Chondrocyte (in vitro differentiated cells): Measurements from ENCODE around the gene GMPR. TPM values are rescaled to one million over a fixed set of nuclear protein-coding genes. Genes with fewer than 3 reads are reported as not detected.
A peak's percentile ranks its signal among the peaks of the same experiment; 100 is the strongest.

ENCODE experiments used
- DNase-seq: peaks from one replicate; pipeline ENCODE4 v3.0.0; 2021; ENCODE audit warnings: mixed read lengths, low spot score
- H3K27ac Mint-ChIP-seq: one replicate; pipeline ENCODE4 v1.8.0; 2021; ENCODE audit warnings: mild to moderate bottlenecking, moderate library complexity, mixed read lengths; ENCODE audit not compliant: unreplicated experiment
- H3K27me3 Mint-ChIP-seq: 2 replicates; pipeline ENCODE4 v1.8.0; 2021; ENCODE audit warnings: low read depth, mixed read lengths
- H3K36me3 Mint-ChIP-seq: 2 replicates; pipeline ENCODE4 v1.8.0; 2021; ENCODE audit warnings: low read depth, mixed read lengths
- H3K4me1 Mint-ChIP-seq: 2 replicates; pipeline ENCODE4 v1.8.0; 2021; ENCODE audit warnings: low read depth, mild to moderate bottlenecking, mixed read lengths
- H3K4me3 Mint-ChIP-seq: one replicate; pipeline ENCODE4 v1.8.0; 2021; ENCODE audit warnings: mild to moderate bottlenecking, moderate library complexity, mixed read lengths; ENCODE audit not compliant: unreplicated experiment
- H3K9me3 Mint-ChIP-seq: 2 replicates; pipeline ENCODE4 v1.8.0; 2021; ENCODE audit warnings: low read depth, mixed read lengths
- total RNA-seq: library from RNA; stranded (reverse); gene quantifications from 3 replicates; pipeline ENCODE4 v1.2.1, GENCODE V29; 2021
- TF ChIP-seq, protein P1 (sequence below): fragments of 200-600 bp; sonication (generic); IDR thresholded peaks from 2 replicates; pipeline ENCODE4 v1.5.0; 2021; ENCODE audit warnings: antibody characterized with exemption, mild to moderate bottlenecking, moderate library complexity

The GMPR gene
- total RNA-seq, 1 donor from 2014 or later: 9.7 TPM

DNA sequence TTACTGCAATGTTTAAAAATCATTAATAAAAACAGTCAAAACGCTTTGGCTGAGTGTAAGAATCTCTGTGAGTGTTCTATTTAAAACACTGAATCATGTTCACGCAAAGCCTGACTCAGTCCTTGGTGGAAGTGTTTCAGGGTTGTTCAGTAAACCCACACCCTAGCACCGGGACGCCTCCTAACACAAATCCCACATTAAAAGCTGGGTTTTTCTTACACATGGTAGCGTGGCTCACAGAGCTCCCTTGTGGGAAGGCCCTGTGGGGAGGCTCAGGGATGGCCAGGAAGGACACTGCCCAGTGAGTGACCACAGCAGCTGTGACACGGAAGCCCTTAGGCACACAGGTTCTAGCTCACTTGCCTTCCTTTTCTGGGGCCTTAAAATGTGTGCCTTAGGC lies 80.2 kb downstream of the GMPR start:
- no peaks in the 10 kb centered on the region for H3K9me3 Mint-ChIP-seq
- no peak overlapping the region for H3K4me3 Mint-ChIP-seq
- peaks cover 65% of the 10 kb centered on the region for H3K4me1 Mint-ChIP-seq
- TF ChIP-seq, protein P1, sequence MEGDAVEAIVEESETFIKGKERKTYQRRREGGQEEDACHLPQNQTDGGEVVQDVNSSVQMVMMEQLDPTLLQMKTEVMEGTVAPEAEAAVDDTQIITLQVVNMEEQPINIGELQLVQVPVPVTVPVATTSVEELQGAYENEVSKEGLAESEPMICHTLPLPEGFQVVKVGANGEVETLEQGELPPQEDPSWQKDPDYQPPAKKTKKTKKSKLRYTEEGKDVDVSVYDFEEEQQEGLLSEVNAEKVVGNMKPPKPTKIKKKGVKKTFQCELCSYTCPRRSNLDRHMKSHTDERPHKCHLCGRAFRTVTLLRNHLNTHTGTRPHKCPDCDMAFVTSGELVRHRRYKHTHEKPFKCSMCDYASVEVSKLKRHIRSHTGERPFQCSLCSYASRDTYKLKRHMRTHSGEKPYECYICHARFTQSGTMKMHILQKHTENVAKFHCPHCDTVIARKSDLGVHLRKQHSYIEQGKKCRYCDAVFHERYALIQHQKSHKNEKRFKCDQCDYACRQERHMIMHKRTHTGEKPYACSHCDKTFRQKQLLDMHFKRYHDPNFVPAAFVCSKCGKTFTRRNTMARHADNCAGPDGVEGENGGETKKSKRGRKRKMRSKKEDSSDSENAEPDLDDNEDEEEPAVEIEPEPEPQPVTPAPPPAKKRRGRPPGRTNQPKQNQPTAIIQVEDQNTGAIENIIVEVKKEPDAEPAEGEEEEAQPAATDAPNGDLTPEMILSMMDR: no peak
- no peaks in the 10 kb centered on the region for H3K27me3 Mint-ChIP-seq
- peak overlapping the region; percentile 96 for H3K27ac Mint-ChIP-seq
- no peak for DNase-seq
- H3K36me3 Mint-ChIP-seq: peaks cover 5% of the 10 kb centered on the region

DNA sequence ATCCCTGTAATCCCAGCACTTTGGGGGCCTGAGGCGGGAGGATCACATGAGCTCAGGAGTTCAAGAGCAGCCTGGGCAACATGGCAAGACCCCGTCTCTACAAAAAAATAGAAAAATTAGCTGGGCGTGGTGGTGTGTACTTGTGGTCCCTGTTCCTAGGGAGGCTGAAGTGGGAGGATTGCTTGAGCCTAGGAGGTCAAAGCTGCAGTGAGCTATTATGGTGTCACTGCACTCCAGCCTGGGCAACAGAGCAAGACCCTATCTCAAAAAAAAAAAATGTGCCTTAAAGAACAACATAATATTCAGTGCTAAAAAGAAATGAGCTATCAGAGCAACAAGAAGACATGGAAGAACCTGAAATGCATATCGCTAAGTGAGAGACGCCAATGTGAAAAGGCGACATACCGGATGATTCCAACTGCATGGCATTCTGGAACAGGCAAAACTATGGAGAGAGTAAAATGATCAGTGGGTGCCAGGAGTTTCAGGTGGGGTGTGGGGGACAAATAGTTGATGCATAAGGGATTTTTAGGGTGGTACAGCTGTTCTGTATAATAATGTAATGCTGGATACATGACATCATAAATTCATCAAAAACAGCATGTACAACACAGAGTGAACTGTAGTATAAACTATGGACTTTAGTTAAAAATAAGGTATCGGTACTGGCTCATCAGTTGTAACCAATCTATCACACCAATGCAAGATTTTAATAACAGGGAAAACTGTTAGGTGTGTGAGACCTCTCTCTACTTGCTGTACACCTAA lies 80.8 kb downstream of the GMPR start:
- no peaks in the 10 kb centered on the region for H3K9me3 Mint-ChIP-seq
- TF ChIP-seq, protein P1: no peak
- H3K36me3 Mint-ChIP-seq: peaks cover 5% of the 10 kb centered on the region
- no peak overlapping the region for H3K4me3 Mint-ChIP-seq
- no peak for DNase-seq
- H3K4me1 Mint-ChIP-seq: peaks cover 66% of the 10 kb centered on the region
- no peaks in the 10 kb centered on the region for H3K27me3 Mint-ChIP-seq
- peak overlapping the region; percentile 96 for H3K27ac Mint-ChIP-seq

DNA sequence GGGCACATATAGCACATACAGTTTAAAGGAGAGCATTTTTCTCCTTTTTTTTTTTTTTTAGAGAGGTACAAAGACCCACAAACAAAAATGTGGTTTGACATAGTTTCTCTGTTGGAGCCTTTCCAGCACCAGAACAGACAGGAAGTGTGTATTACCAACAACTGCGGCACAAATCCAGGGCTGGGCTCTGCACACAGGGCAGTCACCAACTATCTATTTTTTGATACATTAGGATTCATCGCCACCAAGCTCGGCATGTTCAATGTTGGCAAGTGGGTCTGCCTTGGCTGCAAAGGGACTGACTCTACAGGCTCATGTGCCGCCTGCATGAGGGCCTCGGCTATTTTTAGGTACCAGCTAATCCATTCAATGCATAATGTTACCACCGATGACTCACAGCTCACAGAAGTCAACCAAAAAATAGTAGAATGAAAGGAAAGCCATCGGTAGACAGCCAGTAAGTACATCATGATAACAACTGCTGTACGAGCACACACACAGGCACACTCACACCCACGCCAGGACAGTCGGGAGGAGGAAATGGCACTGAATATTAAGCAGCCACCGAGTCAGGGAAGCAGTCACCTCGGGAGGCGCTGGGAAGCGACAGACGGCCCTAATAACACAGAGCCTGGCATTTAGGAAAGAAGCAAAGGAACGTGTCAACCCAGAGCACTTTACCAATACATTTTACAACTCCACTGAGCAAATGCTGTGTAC lies 81.6 kb downstream of the GMPR start:
- peaks cover 6% of the 10 kb centered on the region for H3K36me3 Mint-ChIP-seq
- H3K4me1 Mint-ChIP-seq: peaks cover 72% of the 10 kb centered on the region
- H3K4me3 Mint-ChIP-seq: peak overlapping the region; percentile 46
- TF ChIP-seq, protein P1: no peak
- H3K27me3 Mint-ChIP-seq: no peaks in the 10 kb centered on the region
- DNase-seq: no peak
- no peaks in the 10 kb centered on the region for H3K9me3 Mint-ChIP-seq
- peak overlapping the region; percentile 96 for H3K27ac Mint-ChIP-seq

DNA sequence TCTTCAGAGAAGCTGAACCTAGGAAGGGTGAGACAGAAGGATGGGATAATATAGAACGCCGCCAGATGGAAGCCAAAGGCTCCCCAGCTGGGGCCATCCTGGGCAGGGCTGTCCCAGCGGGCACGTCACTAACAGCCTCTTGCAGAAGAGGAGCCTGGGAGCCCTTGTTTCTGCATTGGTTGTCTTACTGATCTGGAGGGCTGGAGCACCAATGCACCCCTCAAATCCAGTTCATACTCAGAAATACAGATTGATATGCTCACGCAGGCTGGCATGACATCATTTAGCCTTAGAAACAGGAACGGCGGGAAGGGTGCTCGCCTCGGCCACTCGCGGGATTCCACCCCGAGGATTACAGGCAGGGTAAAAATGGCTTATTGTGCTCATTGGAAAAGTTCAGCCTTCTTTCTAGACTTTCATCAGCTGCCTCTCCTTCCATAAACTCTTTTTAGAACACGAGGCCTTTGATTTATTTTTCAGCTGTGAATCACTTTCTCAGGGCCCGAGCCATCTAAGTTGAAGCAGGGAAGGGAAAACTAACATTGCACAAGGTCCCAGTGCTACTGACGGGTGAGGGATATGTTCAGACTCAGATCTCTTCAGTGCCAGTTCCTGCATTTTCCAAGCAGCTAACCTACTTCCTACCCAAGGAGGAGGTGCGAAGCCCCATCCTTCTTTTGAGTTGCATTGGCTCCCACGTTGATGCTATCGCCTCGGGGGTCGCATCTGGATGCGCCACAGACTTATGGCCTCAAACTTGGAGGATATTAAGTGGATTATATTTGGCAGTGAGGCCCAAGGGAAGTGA lies 82.3 kb downstream of the GMPR start:
- no peak for DNase-seq
- TF ChIP-seq, protein P1: no peak
- peaks cover 76% of the 10 kb centered on the region for H3K4me1 Mint-ChIP-seq
- peak overlapping the region; percentile 46 for H3K4me3 Mint-ChIP-seq
- H3K36me3 Mint-ChIP-seq: peaks cover 5% of the 10 kb centered on the region
- H3K9me3 Mint-ChIP-seq: no peaks in the 10 kb centered on the region
- H3K27me3 Mint-ChIP-seq: no peaks in the 10 kb centered on the region
- peak overlapping the region; percentile 96 for H3K27ac Mint-ChIP-seq

DNA sequence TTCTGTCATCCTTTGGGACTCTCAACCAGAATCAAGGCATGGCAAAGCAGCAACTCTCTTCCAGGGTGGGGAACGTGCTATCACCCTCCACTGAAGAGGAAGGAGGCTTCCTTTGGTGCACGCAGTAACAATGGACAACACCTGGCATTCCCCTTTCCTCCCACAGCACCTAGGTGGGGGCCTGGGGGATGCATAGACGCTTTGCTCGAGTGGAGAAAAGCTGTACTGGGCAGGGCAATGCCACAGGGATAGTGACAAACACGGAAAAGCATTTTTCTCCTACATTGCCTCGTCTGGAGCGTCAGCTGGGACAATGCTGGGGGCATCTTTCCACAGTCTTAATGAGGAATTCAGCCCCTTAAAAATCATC lies 82.9 kb downstream of the GMPR start:
- Mint-ChIP-seq H3K27me3 (no peaks in the 10 kb centered on the region), H3K36me3 (peaks cover 8% of the 10 kb centered on the region), H3K4me1 (peaks cover 76% of the 10 kb centered on the region), H3K27ac (peak overlapping the region; percentile 96), H3K9me3 (no peaks in the 10 kb centered on the region), H3K4me3 (no peak overlapping the region)
- no peak for DNase-seq
- TF ChIP-seq, protein P1: no peak
